A549 (cell line): Measurements from ENCODE around the gene CFAP97D2. TPM values are rescaled to one million over a fixed set of nuclear protein-coding genes. Genes with fewer than 3 reads are reported as not detected.

Experiments
- ATAC-seq, 2 experiments: fragments of 200-7000 bp in 1 of 2; fragments of >200 bp in 1 of 2; cut with Nextera tagmentation in 1 of 2; cut with Tn5 transposase in 1 of 2; 3 replicates each; pipeline versions ENCODE4 v1.8.0 to v1.9.1; 2018 to 2020; ENCODE audit warnings: mild to moderate bottlenecking in 1 of 2, moderate library complexity in 1 of 2
- CTCF ChIA-PET: fragments of 300-600 bp; sonication (Branson Sonifier 250); formaldehyde crosslinking; extraction: SDS; loops from one replicate; lab custom pipeline; 2021; ENCODE audit warnings: antibody characterized with exemption, inconsistent platforms; lab: Yijun Ruan, JAX
- POLR2A ChIA-PET: fragments of 350-600 bp; formaldehyde crosslinking; extraction: SDS; loops from one replicate; lab custom pipeline; 2021; ENCODE audit warnings: antibody characterized with exemption, inconsistent platforms; lab: Yijun Ruan, JAX
- DNase-seq, 2 experiments: peaks; one replicate each; pipeline versions ENCODE4 v3.0.0 to v3.0.0-alpha.2; 2011 to 2016; ENCODE audit warnings: low read depth in 1 of 2, low spot score in 1 of 2
- FAIRE-seq: peaks from 2 replicates; lab custom pipeline; 2011; peaks lifted over from hg19 to GRCh38; lab: Jason Lieb, UNC
- H3K27ac ChIP-seq, 2 experiments: fragments of >200 bp; sonication (Bioruptor Twin); formaldehyde crosslinking; 3 replicates each; pipeline ENCODE4 v1.5.1; 2016 to 2017
- H3K4me1 ChIP-seq: fragments of >200 bp; sonication (Bioruptor Twin); formaldehyde crosslinking; 3 replicates; pipeline ENCODE4 v1.6.1; 2016
- H3K4me2 ChIP-seq: fragments of >200 bp; sonication (Bioruptor Twin); formaldehyde crosslinking; 3 replicates; pipeline ENCODE4 v1.6.1; 2016
- H3K4me3 ChIP-seq: fragments of >200 bp; sonication (Bioruptor Twin); formaldehyde crosslinking; 3 replicates; pipeline ENCODE4 v1.5.1; 2016
- H3K9me3 ChIP-seq: fragments of >200 bp; sonication (Bioruptor Twin); formaldehyde crosslinking; 3 replicates; pipeline ENCODE4 v1.6.1; 2016
- CBX8 ChIP-seq: fragments of 200-600 bp; sonication (generic); IDR thresholded peaks from 2 replicates; pipeline ENCODE4 v1.6.1; 2016
- CEBPB ChIP-seq, 2 experiments: fragments of >200 bp in 1 of 2; sonication (Bioruptor Twin) in 1 of 2; formaldehyde crosslinking in 1 of 2; IDR thresholded peaks; 2 replicates each; pipeline ENCODE4 v1.6.1; 2012 to 2016
- POLR2A ChIP-seq: IDR thresholded peaks from 2 replicates; pipeline ENCODE4 v1.6.1; 2012; ENCODE audit warnings: mild to moderate bottlenecking, low read length
- ZC3H11A ChIP-seq: fragments of 450-650 bp; IDR thresholded peaks from 2 replicates; pipeline ENCODE4 v1.6.1; 2014; ENCODE audit warnings: antibody characterized with exemption, mild to moderate bottlenecking
- WGBS: methylation state at CpG from one replicate; pipeline ENCODE4 v1.1.6; 2017; ENCODE audit errors: missing lambda C conversion rate; 5-methylcytosine and 5-hydroxymethylcytosine counted together
- polyA plus RNA-seq, 4 experiments: library from polyadenylated mRNA; depleted of rRNA in 3 of 4; stranded (reverse); fragments of >200 nt; fragmentation: RNase III in 1 of 4; extraction: RNeasy Plus Mini Kit Qiagen cat#74134 plus additional on column Dnase treatment in 1 of 4; gene quantifications; 2 replicates in 3 of 4; 3 replicates in 1 of 4; pipeline ENCODE4 v1.2.3, GENCODE V29; 2011 to 2017
- small RNA-seq, 6 experiments: library from RNA; depleted of rRNA; stranded (forward); fragments of <200 nt; gene quantifications; one replicate each; pipeline ENCODE3, GENCODE V24; 2012

Gene CFAP97D2
- polyA plus RNA-seq, 2 of the 4 experiments (the other 2 are of a cell fraction): not detected

DNA sequence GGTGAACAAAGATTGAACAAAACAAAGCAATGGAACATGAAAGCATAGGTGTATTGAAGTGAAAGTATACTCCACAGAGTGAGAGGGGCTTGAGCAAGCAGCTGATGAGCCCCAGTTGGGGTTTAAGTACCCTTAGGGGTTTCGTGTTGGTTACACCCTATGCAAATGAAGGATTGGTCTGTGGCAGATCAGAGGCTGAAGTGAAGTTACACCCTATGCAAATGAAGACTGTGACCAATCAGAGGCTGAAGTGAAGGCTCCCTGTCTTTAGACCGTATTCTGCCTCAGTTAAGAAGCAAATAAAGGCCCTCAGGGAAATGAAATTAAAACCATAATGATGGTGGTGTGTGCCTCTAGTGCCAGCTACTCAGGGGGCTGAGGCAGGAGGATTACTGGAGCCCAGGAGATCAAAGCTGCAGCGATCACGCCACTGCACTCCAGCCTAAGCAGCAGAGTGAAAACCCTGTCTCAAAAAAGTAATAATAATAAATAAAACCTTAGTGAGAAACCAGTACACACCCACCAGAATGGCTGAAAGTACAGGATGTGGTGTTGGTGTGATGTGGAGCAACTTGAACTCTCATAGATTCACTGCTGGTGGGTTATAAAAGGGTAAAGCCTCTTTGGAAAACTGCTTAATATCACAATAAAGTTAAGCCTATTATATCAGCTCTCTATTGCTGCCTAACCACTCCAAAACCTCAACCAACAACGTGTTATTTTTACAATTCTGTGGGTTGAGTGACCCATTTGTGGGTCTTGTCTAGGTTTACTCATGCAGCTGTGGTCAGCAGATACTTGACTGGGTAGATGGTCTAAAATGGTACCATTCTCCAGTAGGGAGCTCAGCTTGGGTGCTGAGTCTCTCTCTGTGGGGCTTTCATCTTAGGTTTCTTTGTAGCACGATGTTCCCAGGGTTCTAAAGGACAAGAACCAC is 89.6 kb downstream of the CFAP97D2 start:
- no peak for ATAC-seq
- H3K9me3 ChIP-seq: no peaks in the 10 kb centered on the region
- WGBS: 89% methylated on average over 6 of the region's 6 CpGs
- no peak for DNase-seq
- no peak overlapping the region for H3K27ac ChIP-seq
- ChIA-PET POLR2A (interaction anchor here (0.7 kb wide), 1 partner anchor 13 kb away, joined by 3 read pairs; the partner anchor contains the start of gene UPF3A), CTCF (interaction anchor here (0.7 to 1.7 kb wide), 3 partner anchors 11 to 71 kb away, joined by 3 read pairs; no protein-coding TSS in a partner anchor)
- no peak for FAIRE-seq
- H3K4me2 ChIP-seq: no peak overlapping the region
- no peak overlapping the region for H3K4me3 ChIP-seq
- TF ChIP-seq POLR2A (no peak), ZC3H11A (no peak), CEBPB (IDR thresholded peaks at IDR 0.05) (no peak)
- no peaks in the 10 kb centered on the region for H3K4me1 ChIP-seq

DNA sequence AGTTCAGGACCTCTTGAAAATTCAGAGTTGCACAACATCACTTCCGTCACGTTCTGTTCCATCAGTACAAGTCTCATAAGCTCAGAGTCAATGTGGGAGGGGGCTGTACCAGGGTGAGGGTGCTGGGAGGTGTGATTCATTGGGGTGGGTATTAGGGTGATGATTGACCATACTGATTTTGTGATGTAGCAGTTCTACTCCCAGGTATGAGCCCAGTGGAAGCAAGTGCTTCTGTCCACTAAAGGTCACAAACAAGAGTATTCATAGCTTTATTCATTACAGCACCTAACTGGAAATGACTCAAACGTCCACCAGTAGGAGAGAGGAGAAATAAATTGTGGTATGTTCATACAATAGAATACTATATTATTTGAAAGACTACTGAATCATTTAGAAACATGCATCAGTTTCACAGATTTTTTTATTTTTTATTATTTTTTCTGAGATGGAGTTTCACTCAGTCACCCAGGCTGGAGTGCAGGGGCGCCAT is 90.3 kb downstream of the CFAP97D2 start:
- 90% methylated on average over 4 of the region's 4 CpGs for WGBS
- FAIRE-seq (no peak), ATAC-seq (no peak)
- Histone ChIP-seq H3K4me3 (no peak overlapping the region), H3K9me3 (no peaks in the 10 kb centered on the region)
- CTCF ChIA-PET: interaction anchor here (0.7 to 1.7 kb wide), 3 partner anchors 10 to 70 kb away, joined by 3 read pairs; no protein-coding TSS in a partner anchor
- no peak for TF ChIP-seq CBX8
- TF ChIP-seq, all 56 proteins: peak for 0
- POLR2A ChIA-PET: no interaction called here
- Histone ChIP-seq H3K4me1 (no peaks in the 10 kb centered on the region), H3K4me2 (no peak overlapping the region), H3K27ac (no peak overlapping the region)
- no peak for DNase-seq

Small RNA genes within 50 kb of the gene (small RNA-seq; reads per million reads assigned to genes)
- gene MIR548AR: 0 to 5.2 (median 1.1) reads per million in 6 experiments

Other genes with a start within 250 kb of the CFAP97D2 start
- 0.05 and 0.11 TPM in 2 replicates for gene C13orf46, start 205.2 kb upstream of the CFAP97D2 start, polyA plus RNA-seq (2011; rRNA removed)
- gene C13orf46, start 205.2 kb upstream of the CFAP97D2 start, polyA plus RNA-seq (2017; fragmentation: RNase III; extraction: RNeasy Plus Mini Kit Qiagen cat#74134 plus additional on column Dnase treatment): 0.13 to 0.47 TPM (median 0.15 TPM) in 3 replicates
- 4.3 TPM in 2 replicates for gene RASA3, start 46.6 kb upstream of the CFAP97D2 start, polyA plus RNA-seq (2011; rRNA removed)
- 6.6 to 7.6 TPM (median 6.7 TPM) in 3 replicates for gene RASA3, start 46.6 kb upstream of the CFAP97D2 start, polyA plus RNA-seq (2017; fragmentation: RNase III; extraction: RNeasy Plus Mini Kit Qiagen cat#74134 plus additional on column Dnase treatment)
- 79.7 and 85.0 TPM in 2 replicates for gene CDC16, start 55.6 kb downstream of the CFAP97D2 start, polyA plus RNA-seq (2011; rRNA removed)
- 42.4 to 46.3 TPM (median 46.1 TPM) in 3 replicates for gene CDC16, start 55.6 kb downstream of the CFAP97D2 start, polyA plus RNA-seq (2017; fragmentation: RNase III; extraction: RNeasy Plus Mini Kit Qiagen cat#74134 plus additional on column Dnase treatment)
- gene UPF3A, start 102.3 kb downstream of the CFAP97D2 start, polyA plus RNA-seq (2011; rRNA removed): 39.9 and 51.0 TPM in 2 replicates
- gene UPF3A, start 102.3 kb downstream of the CFAP97D2 start, polyA plus RNA-seq (2017; fragmentation: RNase III; extraction: RNeasy Plus Mini Kit Qiagen cat#74134 plus additional on column Dnase treatment): 60.2 to 64.5 TPM (median 62.6 TPM) in 3 replicates
- gene CHAMP1, start 135.2 kb downstream of the CFAP97D2 start, polyA plus RNA-seq (2011; rRNA removed): 36.7 and 40.8 TPM in 2 replicates
- gene CHAMP1, start 135.2 kb downstream of the CFAP97D2 start, polyA plus RNA-seq (2017; fragmentation: RNase III; extraction: RNeasy Plus Mini Kit Qiagen cat#74134 plus additional on column Dnase treatment): 18.0 to 19.7 TPM (median 18.7 TPM) in 3 replicates